GM21423 (cell line): Measurements from ENCODE around the gene ZNF641.
A peak's percentile ranks its signal among the peaks of the same experiment; 100 is the strongest.

Source experiments
- ATAC-seq: cut with Tn5 transposase; IDR thresholded peaks from one replicate; pipeline ENCODE4 v1.9.1; 2021; ENCODE audit warnings: mild to moderate bottlenecking, moderate library complexity; ENCODE audit not compliant: unreplicated experiment

The ZNF641 gene

GRCh38 chr12:48350249-48351021 lies at the start of gene ZNF641:
TSS of gene ZNF641 (minus strand) at chr12:48350919. CDS start at chr12:48348090, 2,829 bp downstream.
- ATAC-seq = peak; percentile 81

- ATAC-seq = no peak
Observed at GRCh38 chr12:48390026-48390425, 39.3 kb upstream of the ZNF641 start.

GRCh38 chr12:48389409-48389808 lies 38.7 kb upstream of the ZNF641 start:
- no peak for ATAC-seq

- no peak for ATAC-seq
Observed at GRCh38 chr12:48388938-48389337, 38.2 kb upstream of the ZNF641 start.

- ATAC-seq = no peak
Observed at GRCh38 chr12:48388460-48388859, 37.7 kb upstream of the ZNF641 start.

- ATAC-seq = no peak
Observed at GRCh38 chr12:48380596-48380995, 29.9 kb upstream of the ZNF641 start.

GRCh38 chr12:48379794-48380193 lies 29.1 kb upstream of the ZNF641 start:
- no peak for ATAC-seq

GRCh38 chr12:48377646-48378045 lies 26.9 kb upstream of the ZNF641 start:
- ATAC-seq = no peak

GRCh38 chr12:48374164-48374563 lies 23.4 kb upstream of the ZNF641 start:
- no peak for ATAC-seq

GRCh38 chr12:48366131-48366530 lies 15.4 kb upstream of the ZNF641 start:
- ATAC-seq = no peak

GRCh38 chr12:48361664-48362339 lies 11.1 kb upstream of the ZNF641 start:
- ATAC-seq = no peak

- ATAC-seq = no peak
Observed at GRCh38 chr12:48358937-48359513, 8.3 kb upstream of the ZNF641 start.

GRCh38 chr12:48356041-48356768 lies 5.5 kb upstream of the ZNF641 start:
- no peak for ATAC-seq

GRCh38 chr12:48352157-48352760 lies 1.5 kb upstream of the ZNF641 start:
- ATAC-seq = no peak

GRCh38 chr12:48351022-48351708 lies 446 bp upstream of the ZNF641 start:
- peak; percentile 49 for ATAC-seq

GRCh38 chr12:48349471-48349870 lies 1.2 kb downstream of the ZNF641 start:
- ATAC-seq = no peak

GRCh38 chr12:48342980-48343379 lies 7.7 kb downstream of the ZNF641 start:
- no peak for ATAC-seq

- ATAC-seq = no peak
Observed at GRCh38 chr12:48340943-48341342, 9.8 kb downstream of the ZNF641 start.

GRCh38 chr12:48339442-48340117 lies 11.1 kb downstream of the ZNF641 start:
- no peak for ATAC-seq

GRCh38 chr12:48336564-48336963 lies 14.2 kb downstream of the ZNF641 start:
- no peak for ATAC-seq
